Measurements from ENCODE around the gene TCF3. TPM values are rescaled to one million over a fixed set of nuclear protein-coding genes. Genes with fewer than 3 reads are reported as not detected.

TCF3 gene
- total and polyA plus RNA-seq, 2 of the 8 experiments (the other 6 are each of a cell fraction or from before 2014, with no cell fraction given): 241 to 348 TPM

- TF ChIP-seq HDAC6 (IDR thresholded peaks at IDR 0.05; ENCODE audit: low read depth, low read length): no peak
- TF ChIP-seq RBBP5 (IDR thresholded peaks at IDR 0.05; ENCODE audit: borderline replicate concordance, low read depth, low read length): no peak
- TF ChIP-seq CHD1 (IDR thresholded peaks at IDR 0.05; ENCODE audit: low read depth, low read length): no peak
- TF ChIP-seq USF2 (IDR thresholded peaks at IDR 0.05; ENCODE audit: low read length): no peak
- TF ChIP-seq FOSL1 (IDR thresholded peaks at IDR 0.05; ENCODE audit: insufficient read depth, low read depth, low read length): no peak
- TF ChIP-seq TAF1 (IDR thresholded peaks at IDR 0.05; ENCODE audit: low read depth, low read length): no peak
These were observed 91.1 kb downstream of the TCF3 start (continued) for GRCh38 chr19:1561236-1561842.

Measured in H1 (cell line).